GM12873 (cell line): Measurements from ENCODE around the gene PCSK6.

Experiments used
- CTCF ChIP-seq: IDR thresholded peaks from 2 replicates; pipeline ENCODE4 v1.5.1; 2012; ENCODE audit warnings: low read depth, mild to moderate bottlenecking, moderate library complexity, low read length, control low read depth; ENCODE audit not compliant: insufficient read depth; ENCODE audit errors: missing control alignments

The PCSK6 gene

GRCh38 chr15:101394056-101394630, 95.4 kb downstream of the PCSK6 start:
- no peak for TF ChIP-seq CTCF

GRCh38 chr15:101393172-101393571, 96.3 kb downstream of the PCSK6 start:
- TF ChIP-seq CTCF, result no peak

GRCh38 chr15:101391981-101392640, 97.4 kb downstream of the PCSK6 start:
- no peak for TF ChIP-seq CTCF

- no peak for TF ChIP-seq CTCF
Observed at GRCh38 chr15:101391431-101391830, 98.1 kb downstream of the PCSK6 start.

GRCh38 chr15:101390462-101390861, 99.0 kb downstream of the PCSK6 start:
- no peak for TF ChIP-seq CTCF

GRCh38 chr15:101390060-101390459, 99.4 kb downstream of the PCSK6 start:
- TF ChIP-seq CTCF, result no peak

GRCh38 chr15:101389362-101389761, 100.1 kb downstream of the PCSK6 start:
- TF ChIP-seq CTCF, result no peak
